Prostate gland (tissue), 2 donors: ENCODE results near the gene MNS1. TPM values are rescaled to one million over a fixed set of nuclear protein-coding genes. Genes with fewer than 3 reads are reported as not detected.

Experiments used
- DNase-seq: peaks from one replicate; pipeline ENCODE4 v3.0.0-alpha.2; 2019; ENCODE audit warnings: low spot score
- H3K27ac ChIP-seq, 2 donors: fragments of 200-600 bp; sonication (generic); 2 replicates each; pipeline ENCODE4 v1.5.1; 2017 to 2019
- H3K27me3 ChIP-seq: fragments of 200-600 bp; sonication (generic); replicated peaks from 2 replicates; pipeline ENCODE4 v1.5.1; 2019; ENCODE audit not compliant: insufficient read depth
- H3K36me3 ChIP-seq, 2 donors: fragments of 200-600 bp; sonication (generic); 1 replicate in 1 of 2; 2 replicates in 1 of 2; pipeline versions ENCODE4 v1.5.1 to v1.8.1; 2017 to 2019
- H3K4me1 ChIP-seq: fragments of 200-600 bp; sonication (generic); replicated peaks from 2 replicates; pipeline ENCODE4 v1.5.1; 2019
- H3K4me3 ChIP-seq, 2 donors: fragments of 200-600 bp; sonication (generic); 2 replicates each; pipeline ENCODE4 v1.5.1; 2017 to 2019
- H3K9me3 ChIP-seq: fragments of 200-600 bp; sonication (generic); 2 replicates; pipeline ENCODE4 v1.5.1; 2017
- CTCF ChIP-seq, 4 experiments: fragments of 200-600 bp in 2 of 4; fragments of 450-650 bp in 2 of 4; sonication (generic) in 2 of 4; IDR thresholded peaks; 1 replicate in 3 of 4; 2 replicates in 1 of 4; pipeline ENCODE4 v1.5.1; 2016 to 2019; ENCODE audit warnings: antibody characterized with exemption in 4 of 4, mild to moderate bottlenecking in 2 of 4, moderate library complexity in 2 of 4
- POLR2A ChIP-seq: fragments of 450-650 bp; IDR thresholded peaks from one replicate; pipeline ENCODE4 v1.6.1; 2016; ENCODE audit warnings: antibody characterized with exemption, mild to moderate bottlenecking
- POLR2AphosphoS5 ChIP-seq: sonication (generic); formaldehyde crosslinking; IDR thresholded peaks from one replicate; pipeline ENCODE4 v1.6.1; 2017; ENCODE audit warnings: antibody characterized with exemption
- WGBS: methylation state at CpG from one replicate; pipeline ENCODE4 v1.1.5; 2018; 5-methylcytosine and 5-hydroxymethylcytosine counted together
- intact Hi-C: fragments of 100-400 bp; cut with DNase I; formaldehyde crosslinking; loops from one replicate; pipeline ENCODE4 v1.14.2; 2022
- total RNA-seq, 2 donors: library from RNA; depleted of rRNA; stranded (reverse); fragments of >200 nt; gene quantifications; one replicate each; pipeline ENCODE4 v1.1.0, GENCODE V29; 2016

MNS1 gene
- total RNA-seq, 2 donors from 2014 or later, result 1.5 to 4.5 TPM

GRCh38 chr15:56459096-56459495, 5.8 kb downstream of the MNS1 start:
- Histone ChIP-seq H3K4me1 (no peaks in the 10 kb centered on the region), H3K4me3 (no peak overlapping the region), H3K9me3 (no peaks in the 10 kb centered on the region), H3K27me3 (no peaks in the 10 kb centered on the region), H3K27ac (no peak overlapping the region), H3K36me3 (no peaks in the 10 kb centered on the region)
- TF ChIP-seq POLR2A, result no peak
- no peak for TF ChIP-seq CTCF (IDR thresholded peaks at IDR 0.05)
- no peak for TF ChIP-seq POLR2AphosphoS5
- no peak for DNase-seq
- 99% methylated on average over 2 of the region's 2 CpGs for WGBS
- intact Hi-C loops, result no loop called here

- no peak for DNase-seq
- no peaks in the 10 kb centered on the region for H3K4me1 ChIP-seq
- no peaks in the 10 kb centered on the region for H3K9me3 ChIP-seq
- 86% methylated on average over 3 of the region's 3 CpGs for WGBS
- intact Hi-C loops, result no loop called here
- H3K36me3 ChIP-seq, result no peaks in the 10 kb centered on the region
- H3K4me3 ChIP-seq, result no peak overlapping the region
- TF ChIP-seq POLR2AphosphoS5 (no peak), POLR2A (no peak), CTCF (IDR thresholded peaks at IDR 0.05) (no peak)
- no peak overlapping the region for H3K27ac ChIP-seq
- H3K27me3 ChIP-seq, result no peaks in the 10 kb centered on the region
Measured at GRCh38 chr15:56456229-56456628, 8.7 kb downstream of the MNS1 start.

GRCh38 chr15:56454836-56455235, 10.1 kb downstream of the MNS1 start:
- no peaks in the 10 kb centered on the region for H3K27me3 ChIP-seq
- TF ChIP-seq POLR2AphosphoS5 (no peak), POLR2A (no peak), CTCF (IDR thresholded peaks at IDR 0.05) (no peak)
- no peaks in the 10 kb centered on the region for H3K9me3 ChIP-seq
- H3K27ac ChIP-seq, result no peak overlapping the region
- no peaks in the 10 kb centered on the region for H3K36me3 ChIP-seq
- H3K4me3 ChIP-seq, result no peak overlapping the region
- WGBS, result 71% methylated on average over 1 of the region's 1 CpG
- no peaks in the 10 kb centered on the region for H3K4me1 ChIP-seq
- intact Hi-C loops, result no loop called here
- no peak for DNase-seq

- H3K27me3 ChIP-seq, result no peaks in the 10 kb centered on the region
- intact Hi-C loops, result no loop called here
- H3K4me3 ChIP-seq, result no peak overlapping the region
- H3K4me1 ChIP-seq, result no peaks in the 10 kb centered on the region
- no peaks in the 10 kb centered on the region for H3K36me3 ChIP-seq
- no peaks in the 10 kb centered on the region for H3K9me3 ChIP-seq
- no peak overlapping the region for H3K27ac ChIP-seq
- no peak for DNase-seq
- 92% methylated on average over 5 of the region's 5 CpGs for WGBS
- no peak for TF ChIP-seq POLR2A
- no peak for TF ChIP-seq CTCF (IDR thresholded peaks at IDR 0.05)
- TF ChIP-seq POLR2AphosphoS5, result no peak
Measured at GRCh38 chr15:56445746-56446145, 19.2 kb downstream of the MNS1 start.

- TF ChIP-seq POLR2AphosphoS5 (no peak), CTCF (IDR thresholded peaks at IDR 0.05) (no peak), POLR2A (no peak)
- Histone ChIP-seq H3K27me3 (no peaks in the 10 kb centered on the region), H3K9me3 (no peaks in the 10 kb centered on the region), H3K4me1 (no peaks in the 10 kb centered on the region), H3K27ac (no peak overlapping the region), H3K36me3 (no peaks in the 10 kb centered on the region), H3K4me3 (no peak overlapping the region)
- 97% methylated on average over 3 of the region's 3 CpGs for WGBS
- intact Hi-C loops, result no loop called here
- DNase-seq, result no peak
Measured at GRCh38 chr15:56442354-56442753, 22.6 kb downstream of the MNS1 start.
